Middle frontal gyrus (tissue), 1 donor: ENCODE measurements around the gene PLEKHB2.
A peak's percentile ranks its signal among the peaks of the same experiment; 100 is the strongest.
"Not testable (repeated sequence)": the region's sequence is repeated elsewhere in the genome, so short reads cannot be mapped to it uniquely, and the experiment has no call there.

Experiments used
- DNase-seq: peaks from one replicate; pipeline ENCODE4 v3.0.0-alpha.2; 2015; ENCODE audit warnings: low spot score; ENCODE audit errors: extremely low spot score

PLEKHB2 gene

GRCh38 chr2:131105156-131105949 lies at the start of gene PLEKHB2:
Gene PLEKHB2 (plus strand): TSS chr2:131105336. CDS start chr2:131120942, 15,606 bp downstream.
- peak; percentile 89 for DNase-seq

- peak; percentile 53 for DNase-seq
Observed at GRCh38 chr2:131056204-131056931, 48.8 kb upstream of the PLEKHB2 start.

GRCh38 chr2:131056932-131057287 lies 48.2 kb upstream of the PLEKHB2 start:
- no peak for DNase-seq

- no peak for DNase-seq
Observed at GRCh38 chr2:131058214-131058843, 46.8 kb upstream of the PLEKHB2 start.

- DNase-seq = peak; percentile 40
Observed at GRCh38 chr2:131058920-131059319, 46.2 kb upstream of the PLEKHB2 start.

GRCh38 chr2:131063501-131064283 lies 41.4 kb upstream of the PLEKHB2 start:
- no peak for DNase-seq

GRCh38 chr2:131064589-131065512 lies 40.3 kb upstream of the PLEKHB2 start:
- no peak for DNase-seq

- DNase-seq = no peak
Observed at GRCh38 chr2:131067465-131068125, 37.5 kb upstream of the PLEKHB2 start.

GRCh38 chr2:131068172-131068571 lies 37.0 kb upstream of the PLEKHB2 start:
- DNase-seq = not testable (repeated sequence)

GRCh38 chr2:131075578-131075977 lies 29.6 kb upstream of the PLEKHB2 start:
- not testable (repeated sequence) for DNase-seq

- DNase-seq = no peak
Observed at GRCh38 chr2:131076707-131077106, 28.4 kb upstream of the PLEKHB2 start.

GRCh38 chr2:131077182-131077846 lies 27.8 kb upstream of the PLEKHB2 start:
- DNase-seq = no peak

GRCh38 chr2:131077966-131078365 lies 27.2 kb upstream of the PLEKHB2 start:
- no peak for DNase-seq

GRCh38 chr2:131079931-131080330 lies 25.2 kb upstream of the PLEKHB2 start:
- not testable (repeated sequence) for DNase-seq

GRCh38 chr2:131081190-131081589 lies 23.9 kb upstream of the PLEKHB2 start:
- DNase-seq = no peak

GRCh38 chr2:131085646-131086045 lies 19.5 kb upstream of the PLEKHB2 start:
- no peak for DNase-seq

GRCh38 chr2:131092458-131093005 lies 12.6 kb upstream of the PLEKHB2 start:
- no peak for DNase-seq

GRCh38 chr2:131093006-131093695 lies 12.0 kb upstream of the PLEKHB2 start, which contains the start of gene FAM168B:
Gene FAM168B (minus strand): TSS chr2:131093460. CDS start chr2:131082646, 10,814 bp downstream.
- peak; percentile 87 for DNase-seq
